Activated naive CD8-positive, alpha-beta T cell treated with anti-CD3 and anti-CD28 coated beads, Interleukin-2, amount 50 U/mL, for 24 hours (primary cell): ENCODE measurements around the gene SLC26A6.

Source experiments
- ATAC-seq: fragments of 150-1000 bp; cut with Tn5 transposase; one replicate; pipeline ENCODE4 v1.10.0; 2021
- DNase-seq: peaks from one replicate; pipeline ENCODE4 v3.0.0; 2021
- H3K27ac Mint-ChIP-seq: one replicate; pipeline ENCODE4 v1.8.0; 2021; ENCODE audit warnings: mild to moderate bottlenecking, mixed read lengths
- H3K27me3 Mint-ChIP-seq: one replicate; pipeline ENCODE4 v1.8.0; 2021; ENCODE audit warnings: mixed read lengths
- H3K36me3 Mint-ChIP-seq: one replicate; pipeline ENCODE4 v1.8.0; 2021; ENCODE audit warnings: low read depth, mixed read lengths
- H3K4me1 Mint-ChIP-seq: one replicate; pipeline ENCODE4 v1.8.0; 2021; ENCODE audit warnings: mixed read lengths
- H3K4me3 Mint-ChIP-seq: one replicate; pipeline ENCODE4 v1.8.0; 2021; ENCODE audit warnings: mild to moderate bottlenecking, moderate library complexity, mixed read lengths
- H3K9me3 Mint-ChIP-seq: one replicate; pipeline ENCODE4 v1.8.0; 2021; ENCODE audit warnings: mixed read lengths

The SLC26A6 gene

GRCh38 chr3:48591886-48592518 lies 43.3 kb downstream of the SLC26A6 start:
- Mint-ChIP-seq H3K27ac (no peak overlapping the region), H3K9me3 (no peaks in the 10 kb centered on the region), H3K27me3 (peaks cover 38% of the 10 kb centered on the region), H3K36me3 (no peaks in the 10 kb centered on the region), H3K4me3 (no peak overlapping the region), H3K4me1 (peaks cover 12% of the 10 kb centered on the region)
- ATAC-seq (no peak), DNase-seq (no peak)

- ATAC-seq: no peak
Observed at GRCh38 chr3:48591436-48591835, 43.8 kb downstream of the SLC26A6 start.

GRCh38 chr3:48588230-48588629 lies 47.0 kb downstream of the SLC26A6 start:
- Mint-ChIP-seq H3K4me3 (no peak overlapping the region), H3K4me1 (no peaks in the 10 kb centered on the region), H3K27me3 (peaks cover 26% of the 10 kb centered on the region), H3K9me3 (no peaks in the 10 kb centered on the region), H3K27ac (no peak overlapping the region), H3K36me3 (no peaks in the 10 kb centered on the region)
- DNase-seq (no peak), ATAC-seq (no peak)

More at GRCh38 chr3:48591436-48591835, 43.8 kb downstream of the SLC26A6 start:
- Mint-ChIP-seq H3K9me3 (no peaks in the 10 kb centered on the region), H3K4me1 (peaks cover 12% of the 10 kb centered on the region), H3K27me3 (peaks cover 38% of the 10 kb centered on the region), H3K27ac (no peak overlapping the region), H3K36me3 (no peaks in the 10 kb centered on the region), H3K4me3 (no peak overlapping the region)
- no peak for DNase-seq

GRCh38 chr3:48587686-48588085 lies 47.6 kb downstream of the SLC26A6 start:
- Mint-ChIP-seq H3K27me3 (peaks cover 20% of the 10 kb centered on the region), H3K36me3 (no peaks in the 10 kb centered on the region), H3K9me3 (no peaks in the 10 kb centered on the region), H3K27ac (no peak overlapping the region), H3K4me1 (no peaks in the 10 kb centered on the region), H3K4me3 (no peak overlapping the region)
- no peak for DNase-seq
- ATAC-seq: no peak

- no peak overlapping the region for H3K4me3 Mint-ChIP-seq
- H3K27ac Mint-ChIP-seq: no peak overlapping the region
- peaks cover 15% of the 10 kb centered on the region for H3K27me3 Mint-ChIP-seq
- no peaks in the 10 kb centered on the region for H3K9me3 Mint-ChIP-seq
- H3K36me3 Mint-ChIP-seq: no peaks in the 10 kb centered on the region
- ATAC-seq (no peak), DNase-seq (no peak)
- H3K4me1 Mint-ChIP-seq: no peaks in the 10 kb centered on the region
Observed at GRCh38 chr3:48585411-48585810, 49.9 kb downstream of the SLC26A6 start.

GRCh38 chr3:48584836-48585235 lies 50.4 kb downstream of the SLC26A6 start:
- Mint-ChIP-seq H3K4me3 (no peak overlapping the region), H3K9me3 (no peaks in the 10 kb centered on the region), H3K4me1 (no peaks in the 10 kb centered on the region), H3K36me3 (no peaks in the 10 kb centered on the region), H3K27me3 (peaks cover 14% of the 10 kb centered on the region), H3K27ac (no peak overlapping the region)
- DNase-seq (no peak), ATAC-seq (no peak)

- Mint-ChIP-seq H3K36me3 (no peaks in the 10 kb centered on the region), H3K4me3 (no peak overlapping the region), H3K4me1 (no peaks in the 10 kb centered on the region), H3K27me3 (no peaks in the 10 kb centered on the region), H3K27ac (no peak overlapping the region), H3K9me3 (no peaks in the 10 kb centered on the region)
- ATAC-seq (no peak), DNase-seq (no peak)
Observed at GRCh38 chr3:48581621-48582481, 53.4 kb downstream of the SLC26A6 start.

- DNase-seq (no peak), ATAC-seq (no peak)
- H3K4me1 Mint-ChIP-seq: no peaks in the 10 kb centered on the region
- no peak overlapping the region for H3K27ac Mint-ChIP-seq
- no peaks in the 10 kb centered on the region for H3K36me3 Mint-ChIP-seq
- H3K9me3 Mint-ChIP-seq: no peaks in the 10 kb centered on the region
- no peak overlapping the region for H3K4me3 Mint-ChIP-seq
- H3K27me3 Mint-ChIP-seq: no peaks in the 10 kb centered on the region
Observed at GRCh38 chr3:48576647-48577046, 58.6 kb downstream of the SLC26A6 start.
